ENCODE data around the gene KRTAP10-12.

Gene KRTAP10-12

DNA sequence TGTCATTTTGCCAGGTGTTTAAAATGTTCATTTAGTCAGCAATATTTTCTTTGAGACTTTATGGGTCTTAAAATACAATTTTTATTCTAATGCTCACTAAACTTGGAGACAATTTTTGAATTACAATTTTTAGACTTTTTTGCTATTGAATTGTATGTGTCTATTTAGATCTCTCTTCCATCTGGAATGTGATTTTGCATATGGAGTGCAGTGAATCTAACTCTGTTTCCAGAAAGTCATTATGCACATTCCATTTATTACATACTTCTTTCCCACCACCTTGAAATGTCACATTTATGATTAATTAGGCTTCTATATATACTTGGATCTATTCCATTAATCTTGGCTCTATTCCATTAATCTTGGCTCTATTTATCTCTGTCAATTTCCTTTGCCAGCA lies 20.0 kb downstream of the KRTAP10-12 start:
- no peak for DNase-seq
- Mint-ChIP-seq H3K4me1 (peaks cover 33% of the 10 kb centered on the region), H3K4me3 (no peak overlapping the region), H3K27ac (no peak overlapping the region), H3K36me3 (ENCODE audit: low read depth) (no peaks in the 10 kb centered on the region), H3K27me3 (ENCODE audit: low read depth, poor library complexity) (peaks cover 66% of the 10 kb centered on the region), H3K9me3 (no peaks in the 10 kb centered on the region)
- TF ChIP-seq, protein P1, sequence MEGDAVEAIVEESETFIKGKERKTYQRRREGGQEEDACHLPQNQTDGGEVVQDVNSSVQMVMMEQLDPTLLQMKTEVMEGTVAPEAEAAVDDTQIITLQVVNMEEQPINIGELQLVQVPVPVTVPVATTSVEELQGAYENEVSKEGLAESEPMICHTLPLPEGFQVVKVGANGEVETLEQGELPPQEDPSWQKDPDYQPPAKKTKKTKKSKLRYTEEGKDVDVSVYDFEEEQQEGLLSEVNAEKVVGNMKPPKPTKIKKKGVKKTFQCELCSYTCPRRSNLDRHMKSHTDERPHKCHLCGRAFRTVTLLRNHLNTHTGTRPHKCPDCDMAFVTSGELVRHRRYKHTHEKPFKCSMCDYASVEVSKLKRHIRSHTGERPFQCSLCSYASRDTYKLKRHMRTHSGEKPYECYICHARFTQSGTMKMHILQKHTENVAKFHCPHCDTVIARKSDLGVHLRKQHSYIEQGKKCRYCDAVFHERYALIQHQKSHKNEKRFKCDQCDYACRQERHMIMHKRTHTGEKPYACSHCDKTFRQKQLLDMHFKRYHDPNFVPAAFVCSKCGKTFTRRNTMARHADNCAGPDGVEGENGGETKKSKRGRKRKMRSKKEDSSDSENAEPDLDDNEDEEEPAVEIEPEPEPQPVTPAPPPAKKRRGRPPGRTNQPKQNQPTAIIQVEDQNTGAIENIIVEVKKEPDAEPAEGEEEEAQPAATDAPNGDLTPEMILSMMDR (IDR thresholded peaks at IDR 0.05) = no peak

DNA sequence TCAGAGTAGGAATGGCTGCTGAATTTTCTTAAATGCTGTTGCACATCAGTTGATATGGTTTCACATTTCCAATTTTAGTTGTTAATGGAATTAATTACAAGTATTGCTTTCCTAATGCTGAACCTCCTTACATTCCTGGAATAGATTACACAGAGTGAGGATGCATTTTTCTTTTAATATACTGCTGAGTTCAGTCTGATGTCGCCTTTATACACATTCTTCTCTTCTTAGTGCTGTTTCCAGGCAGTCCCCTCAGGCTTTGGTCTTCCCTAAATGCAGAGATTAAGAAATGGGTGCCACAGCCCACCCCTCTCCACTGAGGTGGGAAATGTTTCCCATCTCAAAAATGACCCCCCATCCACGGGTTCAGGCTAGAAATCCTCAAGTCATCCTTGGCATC lies 21.1 kb downstream of the KRTAP10-12 start:
- H3K9me3 Mint-ChIP-seq = no peaks in the 10 kb centered on the region
- H3K4me3 Mint-ChIP-seq = no peak overlapping the region
- no peak for DNase-seq
- no peaks in the 10 kb centered on the region for H3K36me3 Mint-ChIP-seq (ENCODE audit: low read depth)
- no peak overlapping the region for H3K27ac Mint-ChIP-seq
- peaks cover 38% of the 10 kb centered on the region for H3K4me1 Mint-ChIP-seq
- TF ChIP-seq, protein P1 (IDR thresholded peaks at IDR 0.05) = no peak
- peaks cover 57% of the 10 kb centered on the region for H3K27me3 Mint-ChIP-seq (ENCODE audit: low read depth, poor library complexity)

DNA sequence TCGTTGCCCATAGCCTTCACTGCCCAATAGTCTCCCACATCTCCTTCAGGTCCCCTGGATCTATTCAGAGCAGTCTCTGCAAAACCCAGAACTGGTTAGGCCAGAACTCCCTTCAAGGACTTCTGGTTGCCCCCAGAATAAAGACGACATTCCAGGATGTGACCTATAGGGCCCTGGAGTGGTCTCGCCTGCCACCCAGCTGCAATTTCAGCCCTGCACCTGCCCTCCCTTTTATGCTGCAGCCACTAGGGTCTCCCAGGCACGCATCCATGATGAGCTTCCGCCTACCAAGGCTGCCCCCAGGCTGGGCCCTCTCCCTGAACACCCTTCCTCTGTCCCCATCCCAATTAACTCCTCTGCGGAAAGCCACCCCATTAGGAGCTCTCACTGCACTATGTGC lies 21.6 kb downstream of the KRTAP10-12 start:
- no peaks in the 10 kb centered on the region for H3K36me3 Mint-ChIP-seq (ENCODE audit: low read depth)
- H3K27ac Mint-ChIP-seq = no peak overlapping the region
- peaks cover 53% of the 10 kb centered on the region for H3K27me3 Mint-ChIP-seq (ENCODE audit: low read depth, poor library complexity)
- no peaks in the 10 kb centered on the region for H3K9me3 Mint-ChIP-seq
- no peak overlapping the region for H3K4me3 Mint-ChIP-seq
- TF ChIP-seq, protein P1 (IDR thresholded peaks at IDR 0.05) = no peak
- H3K4me1 Mint-ChIP-seq = peaks cover 42% of the 10 kb centered on the region
- DNase-seq = no peak

DNA sequence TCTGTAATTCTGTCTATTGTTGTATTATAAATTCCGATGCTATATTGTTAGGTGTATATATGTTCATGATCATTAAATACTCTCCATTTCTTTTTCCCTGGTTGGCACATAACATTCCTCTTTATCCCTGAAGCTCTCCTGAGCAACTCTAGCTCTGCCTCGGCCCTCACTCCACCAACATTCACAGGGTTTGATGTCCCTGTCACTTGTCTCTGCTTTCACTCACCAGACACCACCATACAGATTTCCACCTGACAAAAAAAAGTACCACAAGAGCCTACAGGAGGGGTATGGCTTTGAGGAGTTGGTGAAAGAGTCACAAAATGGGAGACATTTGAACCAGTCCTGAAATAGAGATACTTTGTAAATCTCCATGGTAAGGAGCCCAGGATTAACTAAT lies 23.2 kb downstream of the KRTAP10-12 start:
- Mint-ChIP-seq H3K27me3 (ENCODE audit: low read depth, poor library complexity) (peaks cover 45% of the 10 kb centered on the region), H3K9me3 (no peaks in the 10 kb centered on the region), H3K27ac (no peak overlapping the region), H3K4me1 (peaks cover 39% of the 10 kb centered on the region), H3K36me3 (ENCODE audit: low read depth) (no peaks in the 10 kb centered on the region), H3K4me3 (no peak overlapping the region)
- DNase-seq = no peak
- TF ChIP-seq, protein P1 (IDR thresholded peaks at IDR 0.05) = no peak

DNA sequence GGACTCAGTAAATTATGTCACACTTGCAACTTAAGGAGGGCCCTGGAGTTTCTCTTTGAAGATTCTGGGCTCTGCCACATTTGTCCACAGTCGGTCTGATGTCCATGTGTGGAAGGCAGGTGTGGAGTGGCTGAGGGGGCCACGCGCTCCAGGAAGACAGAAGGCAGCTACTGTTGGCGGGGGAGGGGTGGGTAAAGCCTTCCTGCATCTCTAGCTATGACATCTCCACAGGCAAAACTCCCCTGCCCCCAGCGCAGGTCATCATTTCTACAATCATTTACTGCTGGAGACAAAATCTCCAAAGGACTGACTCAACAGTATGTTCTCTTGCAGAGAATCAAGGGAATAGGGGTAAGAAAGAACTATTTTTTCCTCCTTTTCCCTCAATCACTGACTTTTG lies 25.8 kb downstream of the KRTAP10-12 start:
- Mint-ChIP-seq H3K27ac (peak overlapping the region; percentile 96), H3K4me1 (peaks cover 36% of the 10 kb centered on the region), H3K4me3 (peak overlapping the region; percentile 72), H3K9me3 (no peaks in the 10 kb centered on the region), H3K36me3 (ENCODE audit: low read depth) (no peaks in the 10 kb centered on the region), H3K27me3 (ENCODE audit: low read depth, poor library complexity) (peaks cover 36% of the 10 kb centered on the region)
- TF ChIP-seq, protein P1 (IDR thresholded peaks at IDR 0.05) = no peak
- DNase-seq = no peak

All from nephron progenitor cell (in vitro differentiated cells).